Stimulated activated CD8-positive, alpha-beta memory T cell treated with anti-CD3 and anti-CD28 coated beads, Interleukin-4, amount 100 ng/mL, for 4 hours (primary cell): ENCODE data around the gene TMEM39A.

Source experiments
- DNase-seq, 2 donors: peaks; one replicate each; pipeline ENCODE4 v3.0.0-alpha.2; 2020; ENCODE audit warnings: low read depth in 2 of 2, low spot score in 1 of 2

Gene TMEM39A

DNA sequence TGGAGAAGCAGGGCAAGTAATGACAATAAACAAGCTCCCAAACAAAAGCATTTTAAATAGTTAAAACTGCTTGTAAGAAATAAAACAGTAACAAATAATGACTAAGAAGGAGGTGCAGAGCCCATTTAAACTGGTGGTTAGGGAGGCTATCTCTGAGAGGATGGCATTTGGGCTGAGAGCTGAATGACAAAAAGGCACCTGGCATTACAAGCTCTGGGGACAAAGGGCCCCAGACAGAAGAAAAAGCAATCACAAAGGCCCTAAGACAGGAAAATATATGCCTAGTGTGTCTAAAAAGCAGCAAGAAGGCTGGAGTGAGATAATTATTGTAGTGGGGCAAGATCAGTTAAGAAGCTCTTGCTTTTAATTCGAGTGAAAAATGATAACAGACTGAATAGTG is 9.6 kb downstream of the TMEM39A start:
- no peak for DNase-seq

- no peak for DNase-seq
Observed at GRCh38 chr3:119444590-119444989, 18.8 kb downstream of the TMEM39A start.

DNA sequence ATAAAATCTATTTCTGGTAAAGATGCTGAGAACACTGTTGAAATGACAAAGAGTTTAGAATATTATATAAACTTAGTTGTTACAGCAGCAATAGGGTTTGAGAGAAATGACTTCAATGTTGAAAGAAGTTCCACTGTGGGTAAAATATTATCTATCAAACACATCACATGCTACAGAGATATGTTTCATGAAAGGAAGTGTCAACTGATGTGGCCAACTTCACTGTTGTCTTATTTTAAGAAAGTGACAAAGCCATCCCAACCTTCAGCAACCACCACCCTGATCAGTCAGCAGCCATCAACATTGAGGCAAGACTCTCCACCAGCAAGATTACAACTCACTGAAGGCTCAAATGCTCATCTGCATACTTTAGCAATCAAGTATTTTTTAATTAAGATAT is 20.2 kb downstream of the TMEM39A start:
- DNase-seq = no peak

- no peak for DNase-seq
Observed at GRCh38 chr3:119437691-119438258, 25.6 kb downstream of the TMEM39A start.

DNA sequence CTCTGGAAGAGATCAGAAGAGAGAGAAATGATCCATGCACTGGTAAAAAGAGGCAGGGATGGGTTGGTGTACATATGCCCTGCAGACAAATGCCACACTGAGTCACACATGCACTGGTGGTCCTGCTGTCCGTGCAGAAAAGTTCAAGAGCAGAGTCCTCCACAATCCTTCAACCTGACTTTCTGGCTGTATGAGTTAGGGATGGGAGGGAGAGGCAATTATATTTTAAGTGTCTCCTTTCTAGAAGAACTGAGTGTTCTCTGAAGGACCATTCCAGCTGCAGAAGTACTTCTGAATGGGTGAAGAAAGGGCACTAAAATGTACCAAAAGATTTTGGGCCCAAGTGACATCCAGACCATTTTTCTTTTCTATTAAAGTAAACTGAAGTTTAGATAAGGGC is 26.4 kb downstream of the TMEM39A start:
- no peak for DNase-seq

- DNase-seq = no peak
Observed at GRCh38 chr3:119434703-119435102, 28.7 kb downstream of the TMEM39A start.

- DNase-seq = no peak
Observed at GRCh38 chr3:119433613-119434325, 29.6 kb downstream of the TMEM39A start.

DNA sequence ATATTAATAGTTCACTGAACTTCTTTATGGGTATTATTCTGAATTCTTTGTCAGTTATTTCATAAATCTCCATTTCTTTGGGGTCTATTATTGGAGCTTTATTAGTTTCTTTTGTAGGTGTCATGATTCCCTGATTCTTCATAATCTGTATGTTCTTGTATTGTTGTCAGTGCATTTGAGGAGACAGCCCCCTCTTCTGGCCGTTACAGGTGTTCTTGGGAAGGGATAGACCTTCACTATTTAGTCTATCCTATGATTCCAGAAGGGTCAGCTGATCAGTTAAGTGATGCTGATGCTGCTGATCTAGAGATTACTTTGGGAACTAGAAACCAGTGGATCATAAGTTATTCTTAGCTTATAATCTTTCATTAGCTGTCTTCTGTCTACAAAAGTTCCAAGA is 34.9 kb downstream of the TMEM39A start:
- no peak for DNase-seq

GRCh38 chr3:119427669-119428068 is 35.7 kb downstream of the TMEM39A start:
- no peak for DNase-seq

DNA sequence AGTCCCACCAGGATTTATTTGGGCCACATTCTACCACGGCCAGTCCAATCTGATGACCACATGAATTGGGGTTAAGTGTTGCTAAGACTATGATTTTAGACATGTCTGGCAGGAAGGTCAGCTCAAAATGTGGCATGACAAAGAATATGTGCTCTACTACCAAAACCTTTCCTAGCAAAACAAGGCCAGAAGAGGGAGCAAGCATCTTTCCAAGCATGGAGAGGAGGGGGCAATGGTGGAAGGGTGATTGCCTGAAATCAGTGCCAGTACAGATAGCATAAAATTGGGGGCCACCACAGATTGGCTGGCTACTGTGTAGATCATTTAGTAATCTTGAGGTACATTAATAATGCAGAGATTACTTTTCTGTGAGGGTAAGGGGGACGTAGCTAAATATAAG is 43.2 kb downstream of the TMEM39A start:
- no peak for DNase-seq

DNA sequence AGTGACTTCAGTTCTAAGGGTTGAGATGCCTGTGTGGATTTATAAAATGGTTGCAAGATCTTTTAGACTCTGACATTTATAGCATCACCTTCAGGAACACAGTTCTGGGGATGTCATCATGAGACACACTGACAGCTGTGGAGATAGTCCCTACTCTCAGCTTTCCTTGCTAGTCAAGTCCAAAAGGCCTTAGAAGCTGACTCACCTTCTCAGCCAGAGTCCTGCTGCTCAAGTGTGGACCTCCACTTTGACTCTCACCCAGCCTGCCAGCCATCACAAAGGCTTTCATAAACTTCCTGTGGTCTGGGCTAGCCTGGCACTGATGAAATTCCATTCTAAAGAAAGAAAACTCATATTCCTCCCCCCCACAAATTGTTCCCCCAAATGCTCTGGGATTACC is 44.8 kb downstream of the TMEM39A start:
- DNase-seq = no peak

DNA sequence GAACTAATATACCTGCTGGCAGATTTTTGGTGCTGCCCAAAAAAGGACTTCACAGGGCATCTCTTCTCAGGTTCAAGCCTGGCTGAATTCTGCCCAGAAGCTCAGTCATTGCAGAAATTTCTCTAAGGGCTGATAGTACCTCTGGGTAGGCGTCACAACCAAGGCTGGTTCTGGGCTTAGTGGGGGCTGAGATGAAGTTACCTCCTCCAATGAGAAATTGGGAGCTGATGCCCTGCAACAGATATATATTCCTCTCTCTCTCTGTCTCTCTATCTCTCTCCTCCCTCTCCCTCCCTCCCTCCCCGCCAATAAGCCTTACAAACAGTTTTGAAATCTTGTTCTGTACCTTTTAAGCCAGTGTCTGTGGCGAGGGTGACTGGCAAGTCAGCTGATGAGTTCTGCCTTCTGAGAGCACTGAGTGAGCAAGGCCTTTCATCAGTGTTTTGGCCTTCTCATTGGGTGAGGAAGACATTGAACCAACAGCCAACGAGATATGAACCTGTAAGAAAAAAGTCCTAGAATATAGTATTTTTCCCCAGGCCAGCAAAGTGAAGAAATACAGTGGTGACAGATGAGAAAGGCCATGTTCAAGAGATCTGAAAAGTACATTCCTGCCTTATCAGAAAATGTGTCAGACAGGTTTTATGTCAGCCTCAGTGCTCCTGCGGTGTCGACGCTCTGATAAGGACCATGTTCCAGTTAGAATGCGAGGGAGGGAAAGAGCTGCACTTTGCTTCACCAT is 45.5 kb downstream of the TMEM39A start:
- DNase-seq = no peak

- DNase-seq = no peak
Observed at GRCh38 chr3:119416873-119417272, 46.5 kb downstream of the TMEM39A start.

- DNase-seq = no peak
Observed at GRCh38 chr3:119413603-119414280, 49.7 kb downstream of the TMEM39A start.

GRCh38 chr3:119409844-119410243 is 53.6 kb downstream of the TMEM39A start:
- no peak for DNase-seq

GRCh38 chr3:119408243-119408950 is 55.0 kb downstream of the TMEM39A start:
- no peak for DNase-seq

GRCh38 chr3:119405315-119405714 is 58.1 kb downstream of the TMEM39A start:
- no peak for DNase-seq

DNA sequence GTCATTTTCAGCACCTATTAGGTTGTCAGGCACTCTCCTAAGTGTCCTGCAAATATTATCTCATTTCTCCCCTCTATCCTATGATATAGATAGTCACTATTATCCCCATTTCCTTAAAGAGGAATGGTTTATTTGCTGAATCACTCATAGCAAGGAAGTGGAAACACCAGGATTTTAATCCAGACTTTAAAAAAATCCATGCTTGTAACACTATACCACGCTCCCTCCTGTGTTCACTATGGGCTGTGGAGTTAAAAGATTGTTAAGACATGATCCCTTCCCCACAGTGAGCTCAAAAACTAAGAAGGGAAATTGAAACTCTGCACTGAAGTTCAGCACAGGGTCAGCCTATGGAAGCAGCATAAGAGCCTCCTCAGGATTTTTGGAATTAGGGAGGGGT is 60.2 kb downstream of the TMEM39A start:
- DNase-seq = no peak

GRCh38 chr3:119402791-119403190 is 60.6 kb downstream of the TMEM39A start:
- DNase-seq = no peak

DNA sequence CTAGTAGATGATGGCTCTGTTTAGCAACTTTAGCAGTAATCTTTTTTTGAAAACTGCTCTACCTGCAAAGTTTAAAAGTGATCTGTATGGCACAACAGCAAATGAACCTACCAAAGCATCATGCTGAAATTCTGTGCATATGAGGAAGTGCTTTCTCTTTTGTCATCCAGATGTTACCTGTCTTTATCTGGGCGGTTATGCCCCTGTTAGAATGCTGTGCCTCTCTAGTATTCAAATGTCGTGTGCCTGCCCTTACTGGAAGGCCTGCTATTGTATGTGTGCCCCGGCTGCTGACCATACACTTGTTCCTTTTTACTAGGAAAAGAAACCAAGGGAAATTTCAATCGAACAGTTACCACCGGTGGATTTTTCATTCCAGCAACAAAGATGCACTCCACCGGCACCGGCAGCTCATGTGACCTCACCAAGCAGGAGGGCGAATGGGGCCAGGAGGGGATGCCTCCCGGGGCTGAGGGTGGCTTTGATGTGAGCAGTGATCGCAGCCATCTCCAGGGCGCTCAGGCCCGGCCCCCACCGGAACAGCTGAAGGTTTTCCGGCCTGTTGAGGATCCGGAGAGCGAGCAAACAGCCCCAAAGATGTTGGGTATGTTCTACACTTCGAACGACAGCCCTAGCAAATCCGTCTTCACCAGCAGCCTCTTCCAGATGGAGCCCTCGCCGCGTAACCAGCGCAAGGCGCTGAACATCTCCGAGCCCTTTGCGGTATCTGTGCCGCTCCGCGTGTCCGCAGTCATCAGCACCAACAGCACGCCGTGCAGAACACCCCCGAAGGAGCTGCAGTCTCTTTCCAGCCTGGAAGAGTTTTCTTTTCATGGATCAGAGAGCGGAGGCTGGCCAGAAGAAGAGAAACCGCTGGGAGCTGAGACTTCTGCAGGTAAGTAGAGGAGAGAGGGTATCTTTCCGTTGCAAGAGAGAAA is 61.6 kb downstream of the TMEM39A start:
- DNase-seq = no peak
